GM23248 (cell line): ENCODE data around the gene TOP2A.

Experiments used
- EZH2 ChIP-seq: fragments of 200-600 bp; sonication (generic); IDR thresholded peaks from 2 replicates; pipeline ENCODE4 v1.6.1; 2018; ENCODE audit warnings: antibody characterized with exemption, mild to moderate bottlenecking; ENCODE audit not compliant: insufficient read depth, poor library complexity, severe bottlenecking
- EZH2phosphoT487 ChIP-seq: fragments of 200-600 bp; sonication (generic); IDR thresholded peaks from 2 replicates; pipeline ENCODE4 v1.6.1; 2018; ENCODE audit warnings: antibody characterized with exemption, moderate library complexity, mild to moderate bottlenecking, low read depth; ENCODE audit not compliant: insufficient read depth

DNA sequence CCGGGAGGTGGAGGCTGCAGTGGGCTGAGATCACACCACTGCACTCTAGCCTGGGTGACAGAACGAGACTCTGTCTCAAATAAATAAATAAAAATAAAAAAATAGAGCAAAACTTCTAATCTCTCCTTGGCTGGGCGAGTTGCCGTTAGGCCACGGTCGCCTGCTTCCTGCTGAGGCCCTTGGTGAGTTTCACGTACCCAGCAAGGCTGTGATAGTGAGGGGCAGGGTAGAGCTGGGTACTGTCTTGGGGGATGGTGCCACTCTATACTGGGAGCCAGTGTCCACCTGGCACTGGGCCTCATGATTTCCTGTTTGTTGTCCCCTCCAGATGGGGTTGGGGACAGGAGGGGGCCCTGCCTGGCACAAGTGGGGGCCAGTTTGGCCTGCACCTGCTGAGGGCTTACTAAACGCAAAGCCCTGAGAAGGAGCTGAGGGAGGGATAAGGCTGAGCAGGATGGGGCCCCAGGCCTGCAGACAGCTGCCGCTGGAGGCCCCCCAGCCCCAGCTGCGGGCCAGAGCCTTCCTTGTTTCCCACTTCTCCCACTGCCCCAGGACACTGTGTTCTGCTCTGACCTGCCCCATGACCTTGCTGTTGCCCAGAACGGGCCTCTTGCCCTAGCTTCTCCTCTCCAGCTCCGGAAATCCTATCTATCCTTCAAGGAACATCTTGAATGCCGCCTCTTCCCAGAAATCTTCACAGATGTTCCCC, 78.6 kb downstream of the TOP2A start:
- TF ChIP-seq EZH2 = no peak
- no peak for TF ChIP-seq EZH2phosphoT487
